Measurements from ENCODE around the gene ATP1A3.
"Not testable (repeated sequence)": the region's sequence is repeated elsewhere in the genome, so short reads cannot be mapped to it uniquely, and the experiment has no call there.

Gene ATP1A3

GRCh38 chr19:42024622-42025111, 30.6 kb upstream of the ATP1A3 start:
- Mint-ChIP-seq H3K27me3 (peaks cover 68% of the 10 kb centered on the region), H3K27ac (ENCODE audit: low read depth) (no peak overlapping the region), H3K9me3 (no peaks in the 10 kb centered on the region), H3K4me3 (no peak overlapping the region), H3K4me1 (no peaks in the 10 kb centered on the region), H3K36me3 (ENCODE audit: insufficient read depth) (no peaks in the 10 kb centered on the region)
- ATAC-seq (replicated peaks; ENCODE audit: extremely low read depth, poor library complexity, severe bottlenecking) = no peak
- DNase-seq (ENCODE audit: low spot score in 2 of 2) = no peak

- Mint-ChIP-seq H3K27ac (ENCODE audit: low read depth) (no peak overlapping the region), H3K9me3 (no peaks in the 10 kb centered on the region), H3K4me3 (no peak overlapping the region), H3K36me3 (ENCODE audit: insufficient read depth) (no peaks in the 10 kb centered on the region), H3K4me1 (no peaks in the 10 kb centered on the region), H3K27me3 (peaks cover 76% of the 10 kb centered on the region)
- ATAC-seq (replicated peaks; ENCODE audit: extremely low read depth, poor library complexity, severe bottlenecking) (no peak), DNase-seq (ENCODE audit: low spot score in 2 of 2) (no peak)
These were observed 29.9 kb upstream of the ATP1A3 start for GRCh38 chr19:42023943-42024260.

GRCh38 chr19:42023121-42023942, 29.3 kb upstream of the ATP1A3 start:
- no peak for ATAC-seq (replicated peaks; ENCODE audit: extremely low read depth, poor library complexity, severe bottlenecking)
- Mint-ChIP-seq H3K4me1 (no peaks in the 10 kb centered on the region), H3K27ac (ENCODE audit: low read depth) (no peak overlapping the region), H3K27me3 (peaks cover 72% of the 10 kb centered on the region), H3K9me3 (no peaks in the 10 kb centered on the region), H3K36me3 (ENCODE audit: insufficient read depth) (no peaks in the 10 kb centered on the region), H3K4me3 (no peak overlapping the region)
- DNase-seq (ENCODE audit: low spot score in 2 of 2) = no peak

GRCh38 chr19:42022616-42023015, 28.6 kb upstream of the ATP1A3 start:
- peaks cover 69% of the 10 kb centered on the region for H3K27me3 Mint-ChIP-seq
- H3K27ac Mint-ChIP-seq (ENCODE audit: low read depth) = no peak overlapping the region
- no peak for ATAC-seq (replicated peaks; ENCODE audit: extremely low read depth, poor library complexity, severe bottlenecking)

GRCh38 chr19:42021185-42021584, 27.2 kb upstream of the ATP1A3 start:
- peaks cover 71% of the 10 kb centered on the region for H3K27me3 Mint-ChIP-seq
- no peaks in the 10 kb centered on the region for H3K36me3 Mint-ChIP-seq (ENCODE audit: insufficient read depth)
- DNase-seq (ENCODE audit: low spot score in 2 of 2) (no peak), ATAC-seq (replicated peaks; ENCODE audit: extremely low read depth, poor library complexity, severe bottlenecking) (no peak)
- no peaks in the 10 kb centered on the region for H3K4me1 Mint-ChIP-seq
- no peaks in the 10 kb centered on the region for H3K9me3 Mint-ChIP-seq
- no peak overlapping the region for H3K27ac Mint-ChIP-seq (ENCODE audit: low read depth)
- no peak overlapping the region for H3K4me3 Mint-ChIP-seq

More at GRCh38 chr19:42022616-42023015, 28.6 kb upstream of the ATP1A3 start:
- no peak overlapping the region for H3K4me3 Mint-ChIP-seq
- H3K36me3 Mint-ChIP-seq (ENCODE audit: insufficient read depth) = no peaks in the 10 kb centered on the region
- DNase-seq (ENCODE audit: low spot score in 2 of 2) = no peak
- no peaks in the 10 kb centered on the region for H3K4me1 Mint-ChIP-seq
- H3K9me3 Mint-ChIP-seq = no peaks in the 10 kb centered on the region

- Mint-ChIP-seq H3K4me1 (no peaks in the 10 kb centered on the region), H3K27me3 (peaks cover 50% of the 10 kb centered on the region), H3K9me3 (no peaks in the 10 kb centered on the region), H3K4me3 (no peak overlapping the region), H3K27ac (ENCODE audit: low read depth) (no peak overlapping the region), H3K36me3 (ENCODE audit: insufficient read depth) (no peaks in the 10 kb centered on the region)
- ATAC-seq (replicated peaks; ENCODE audit: extremely low read depth, poor library complexity, severe bottlenecking) (no peak), DNase-seq (ENCODE audit: low spot score in 2 of 2) (no peak)
These were observed 24.6 kb upstream of the ATP1A3 start for GRCh38 chr19:42018503-42019193.

GRCh38 chr19:42017040-42017439, 23.0 kb upstream of the ATP1A3 start:
- Mint-ChIP-seq H3K4me3 (no peak overlapping the region), H3K9me3 (no peaks in the 10 kb centered on the region), H3K36me3 (ENCODE audit: insufficient read depth) (no peaks in the 10 kb centered on the region), H3K27me3 (peaks cover 42% of the 10 kb centered on the region), H3K27ac (ENCODE audit: low read depth) (no peak overlapping the region), H3K4me1 (no peaks in the 10 kb centered on the region)
- no peak for ATAC-seq (replicated peaks; ENCODE audit: extremely low read depth, poor library complexity, severe bottlenecking)
- DNase-seq (ENCODE audit: low spot score in 2 of 2) = no peak

- H3K36me3 Mint-ChIP-seq (ENCODE audit: insufficient read depth); H3K4me3 Mint-ChIP-seq; H3K27ac Mint-ChIP-seq (ENCODE audit: low read depth); H3K9me3 Mint-ChIP-seq; DNase-seq (ENCODE audit: low spot score in 2 of 2); H3K4me1 Mint-ChIP-seq; ATAC-seq (replicated peaks; ENCODE audit: extremely low read depth, poor library complexity, severe bottlenecking): not testable (repeated sequence)
- peaks cover 18% of the 10 kb centered on the region for H3K27me3 Mint-ChIP-seq
These were observed 18.7 kb upstream of the ATP1A3 start for GRCh38 chr19:42012747-42013146.

- no peak for ATAC-seq (replicated peaks; ENCODE audit: extremely low read depth, poor library complexity, severe bottlenecking)
- no peak overlapping the region for H3K4me3 Mint-ChIP-seq
- peaks cover 2% of the 10 kb centered on the region for H3K36me3 Mint-ChIP-seq (ENCODE audit: insufficient read depth)
- H3K27me3 Mint-ChIP-seq = peaks cover 21% of the 10 kb centered on the region
- no peaks in the 10 kb centered on the region for H3K9me3 Mint-ChIP-seq
- H3K27ac Mint-ChIP-seq (ENCODE audit: low read depth) = no peak overlapping the region
- DNase-seq (ENCODE audit: low spot score in 2 of 2) = no peak
- H3K4me1 Mint-ChIP-seq = no peaks in the 10 kb centered on the region
These were observed 16.5 kb upstream of the ATP1A3 start for GRCh38 chr19:42010245-42011126.

- peaks cover 7% of the 10 kb centered on the region for H3K4me1 Mint-ChIP-seq
- ATAC-seq (replicated peaks; ENCODE audit: extremely low read depth, poor library complexity, severe bottlenecking) (no peak), DNase-seq (ENCODE audit: low spot score in 2 of 2) (no peak)
- H3K4me3 Mint-ChIP-seq = no peak overlapping the region
- peaks cover 2% of the 10 kb centered on the region for H3K36me3 Mint-ChIP-seq (ENCODE audit: insufficient read depth)
- no peaks in the 10 kb centered on the region for H3K9me3 Mint-ChIP-seq
- peaks cover 60% of the 10 kb centered on the region for H3K27me3 Mint-ChIP-seq
- no peak overlapping the region for H3K27ac Mint-ChIP-seq (ENCODE audit: low read depth)
These were observed 12.5 kb upstream of the ATP1A3 start for GRCh38 chr19:42006569-42006968.

GRCh38 chr19:42005504-42005903, 11.5 kb upstream of the ATP1A3 start:
- Mint-ChIP-seq H3K27me3 (peaks cover 71% of the 10 kb centered on the region), H3K27ac (ENCODE audit: low read depth) (no peak overlapping the region), H3K9me3 (no peaks in the 10 kb centered on the region), H3K36me3 (ENCODE audit: insufficient read depth) (peaks cover 2% of the 10 kb centered on the region), H3K4me3 (no peak overlapping the region), H3K4me1 (peaks cover 7% of the 10 kb centered on the region)
- ATAC-seq (replicated peaks; ENCODE audit: extremely low read depth, poor library complexity, severe bottlenecking) (no peak), DNase-seq (ENCODE audit: low spot score in 2 of 2) (no peak)

- no peaks in the 10 kb centered on the region for H3K9me3 Mint-ChIP-seq
- ATAC-seq (replicated peaks; ENCODE audit: extremely low read depth, poor library complexity, severe bottlenecking) (no peak), DNase-seq (ENCODE audit: low spot score in 2 of 2) (no peak)
- peaks cover 87% of the 10 kb centered on the region for H3K27me3 Mint-ChIP-seq
- peaks cover 2% of the 10 kb centered on the region for H3K36me3 Mint-ChIP-seq (ENCODE audit: insufficient read depth)
- no peak overlapping the region for H3K4me3 Mint-ChIP-seq
- peaks cover 12% of the 10 kb centered on the region for H3K4me1 Mint-ChIP-seq
- no peak overlapping the region for H3K27ac Mint-ChIP-seq (ENCODE audit: low read depth)
These were observed 9.7 kb upstream of the ATP1A3 start for GRCh38 chr19:42003506-42004294.

All from central memory CD8-positive, alpha-beta T cell (primary cell).